SKM-1 (cell line): ENCODE measurements around the gene EIF4B.

Source experiments
- DNase-seq: peaks from one replicate; lab custom pipeline; 2025; ENCODE audit not compliant: unreplicated experiment; lab: John Stamatoyannopoulos, UW

EIF4B gene

GRCh38 chr12:53067993-53068770 lies 61.9 kb downstream of the EIF4B start:
- no peak for DNase-seq

- no peak for DNase-seq
These were observed 62.7 kb downstream of the EIF4B start for GRCh38 chr12:53068811-53069585.

- DNase-seq, result no peak
These were observed 63.6 kb downstream of the EIF4B start for GRCh38 chr12:53069621-53070410.

GRCh38 chr12:53070877-53071492 lies 64.7 kb downstream of the EIF4B start:
- DNase-seq, result no peak

GRCh38 chr12:53071591-53072551 lies 65.6 kb downstream of the EIF4B start:
- no peak for DNase-seq

GRCh38 chr12:53073881-53074280 lies 67.6 kb downstream of the EIF4B start:
- no peak for DNase-seq

- DNase-seq, result no peak
These were observed 68.2 kb downstream of the EIF4B start for GRCh38 chr12:53074283-53074998.

- no peak for DNase-seq
These were observed 68.7 kb downstream of the EIF4B start for GRCh38 chr12:53074999-53075370.

- no peak for DNase-seq
These were observed 70.2 kb downstream of the EIF4B start for GRCh38 chr12:53076461-53076860.

- DNase-seq, result no peak
These were observed 70.8 kb downstream of the EIF4B start for GRCh38 chr12:53077030-53077429.

- no peak for DNase-seq
These were observed 72.4 kb downstream of the EIF4B start for GRCh38 chr12:53078425-53079225.

GRCh38 chr12:53079226-53080117 lies 73.2 kb downstream of the EIF4B start, which contains the start of gene SPRYD3:
Gene SPRYD3 (minus strand): TSS chr12:53079390. CDS start chr12:53079333, 57 bp downstream.
- DNase-seq, result peak; percentile 48

- DNase-seq, result no peak
These were observed 76.5 kb downstream of the EIF4B start for GRCh38 chr12:53082637-53083175.

- no peak for DNase-seq
These were observed 80.1 kb downstream of the EIF4B start for GRCh38 chr12:53086361-53086760.

GRCh38 chr12:53090105-53090504 lies 83.8 kb downstream of the EIF4B start:
- no peak for DNase-seq

GRCh38 chr12:53090554-53090953 lies 84.3 kb downstream of the EIF4B start:
- no peak for DNase-seq

- DNase-seq, result no peak
These were observed 85.5 kb downstream of the EIF4B start for GRCh38 chr12:53091756-53092155.
